Glutamatergic neuron (in vitro differentiated cells): ENCODE measurements around the gene SEC22A. TPM values are rescaled to one million over a fixed set of nuclear protein-coding genes. Genes with fewer than 3 reads are reported as not detected.

Experiments
- DNase-seq: peaks from one replicate; pipeline ENCODE4 v3.0.0; 2022
- H3K27ac Mint-ChIP-seq: one replicate; pipeline ENCODE4 v1.8.0; 2020; ENCODE audit warnings: mild to moderate bottlenecking, mixed read lengths, inconsistent platforms; ENCODE audit not compliant: unreplicated experiment
- H3K27me3 Mint-ChIP-seq: one replicate; pipeline ENCODE4 v1.8.0; 2020; ENCODE audit warnings: mild to moderate bottlenecking, moderate library complexity, mixed read lengths, inconsistent platforms; ENCODE audit not compliant: unreplicated experiment
- H3K36me3 Mint-ChIP-seq: one replicate; pipeline ENCODE4 v1.8.0; 2020; ENCODE audit warnings: mild to moderate bottlenecking, mixed read lengths, inconsistent platforms; ENCODE audit not compliant: unreplicated experiment
- H3K4me1 Mint-ChIP-seq: one replicate; pipeline ENCODE4 v1.8.0; 2020; ENCODE audit warnings: mild to moderate bottlenecking, low read depth, mixed read lengths, inconsistent platforms; ENCODE audit not compliant: unreplicated experiment
- H3K4me3 Mint-ChIP-seq: one replicate; pipeline ENCODE4 v1.8.0; 2020; ENCODE audit warnings: mild to moderate bottlenecking, mixed read lengths, inconsistent platforms; ENCODE audit not compliant: unreplicated experiment
- H3K9me3 Mint-ChIP-seq: one replicate; pipeline ENCODE4 v1.8.0; 2020; ENCODE audit warnings: mild to moderate bottlenecking, moderate library complexity, mixed read lengths, inconsistent platforms; ENCODE audit not compliant: unreplicated experiment
- total RNA-seq: library from RNA; stranded (reverse); fragmentation: NEBNext Ultra II Directional; extraction: Animal tissue kit (Norgen Biotek cat#: 25700); gene quantifications from one replicate; pipeline ENCODE4 v1.2.1, GENCODE V29; 2021; ENCODE audit not compliant: unreplicated experiment
- TF ChIP-seq, protein P1 (sequence below): fragments of 200-600 bp; sonication (generic); IDR thresholded peaks from one replicate; pipeline ENCODE4 v1.5.0; 2021; ENCODE audit not compliant: partially characterized antibody, unreplicated experiment

The SEC22A gene
- total RNA-seq, 1 donor from 2014 or later: 14.6 TPM

DNA sequence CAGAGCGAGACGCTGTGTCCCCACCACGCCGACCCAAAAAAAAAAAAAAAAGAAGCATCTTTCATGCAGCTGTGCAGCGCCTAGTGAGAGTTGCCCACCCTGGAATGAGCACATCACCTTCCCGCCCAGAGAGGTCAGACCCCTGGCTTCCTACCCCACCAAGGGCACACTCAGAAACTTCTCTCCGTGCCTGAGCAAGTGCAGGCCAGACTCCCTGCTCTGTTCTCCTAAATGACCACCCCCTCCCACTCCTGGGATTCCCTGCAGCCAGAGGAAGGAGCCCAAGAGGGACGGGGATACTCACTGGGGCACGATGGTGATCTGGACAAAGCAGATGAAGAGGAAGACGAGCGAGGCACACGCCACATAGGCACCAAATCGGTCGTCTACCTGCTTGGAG, 116.0 kb downstream of the SEC22A start:
- no peak overlapping the region for H3K4me3 Mint-ChIP-seq
- peaks cover 11% of the 10 kb centered on the region for H3K4me1 Mint-ChIP-seq
- TF ChIP-seq, protein P1, sequence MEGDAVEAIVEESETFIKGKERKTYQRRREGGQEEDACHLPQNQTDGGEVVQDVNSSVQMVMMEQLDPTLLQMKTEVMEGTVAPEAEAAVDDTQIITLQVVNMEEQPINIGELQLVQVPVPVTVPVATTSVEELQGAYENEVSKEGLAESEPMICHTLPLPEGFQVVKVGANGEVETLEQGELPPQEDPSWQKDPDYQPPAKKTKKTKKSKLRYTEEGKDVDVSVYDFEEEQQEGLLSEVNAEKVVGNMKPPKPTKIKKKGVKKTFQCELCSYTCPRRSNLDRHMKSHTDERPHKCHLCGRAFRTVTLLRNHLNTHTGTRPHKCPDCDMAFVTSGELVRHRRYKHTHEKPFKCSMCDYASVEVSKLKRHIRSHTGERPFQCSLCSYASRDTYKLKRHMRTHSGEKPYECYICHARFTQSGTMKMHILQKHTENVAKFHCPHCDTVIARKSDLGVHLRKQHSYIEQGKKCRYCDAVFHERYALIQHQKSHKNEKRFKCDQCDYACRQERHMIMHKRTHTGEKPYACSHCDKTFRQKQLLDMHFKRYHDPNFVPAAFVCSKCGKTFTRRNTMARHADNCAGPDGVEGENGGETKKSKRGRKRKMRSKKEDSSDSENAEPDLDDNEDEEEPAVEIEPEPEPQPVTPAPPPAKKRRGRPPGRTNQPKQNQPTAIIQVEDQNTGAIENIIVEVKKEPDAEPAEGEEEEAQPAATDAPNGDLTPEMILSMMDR: no peak
- peaks cover 4% of the 10 kb centered on the region for H3K36me3 Mint-ChIP-seq
- H3K27me3 Mint-ChIP-seq: peaks cover 6% of the 10 kb centered on the region
- peaks cover under 1% of the 10 kb centered on the region for H3K9me3 Mint-ChIP-seq
- no peak overlapping the region for H3K27ac Mint-ChIP-seq
- no peak for DNase-seq

DNA sequence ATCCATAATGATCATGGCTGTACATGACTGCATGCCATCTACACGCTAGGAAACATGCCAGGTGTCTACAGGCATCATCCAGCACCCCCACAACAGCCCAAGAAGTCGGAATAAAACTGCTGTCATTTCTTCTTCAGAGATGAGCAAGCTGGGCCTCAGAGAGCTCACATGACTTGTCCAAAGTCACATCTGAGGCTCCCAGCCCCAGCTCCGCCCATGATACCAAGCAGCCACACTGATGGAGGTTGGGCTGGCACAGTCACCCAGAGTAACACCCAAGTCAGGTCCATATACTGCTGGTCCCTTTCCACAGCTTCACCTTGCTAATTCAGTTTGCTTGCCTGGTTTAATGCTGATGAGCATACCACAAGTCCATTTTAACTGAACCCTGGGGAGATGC, 116.6 kb downstream of the SEC22A start:
- TF ChIP-seq, protein P1: no peak
- H3K4me1 Mint-ChIP-seq: peaks cover 13% of the 10 kb centered on the region
- DNase-seq: no peak
- no peaks in the 10 kb centered on the region for H3K9me3 Mint-ChIP-seq
- no peak overlapping the region for H3K4me3 Mint-ChIP-seq
- H3K27ac Mint-ChIP-seq: no peak overlapping the region
- peaks cover 4% of the 10 kb centered on the region for H3K36me3 Mint-ChIP-seq
- H3K27me3 Mint-ChIP-seq: peaks cover 3% of the 10 kb centered on the region

DNA sequence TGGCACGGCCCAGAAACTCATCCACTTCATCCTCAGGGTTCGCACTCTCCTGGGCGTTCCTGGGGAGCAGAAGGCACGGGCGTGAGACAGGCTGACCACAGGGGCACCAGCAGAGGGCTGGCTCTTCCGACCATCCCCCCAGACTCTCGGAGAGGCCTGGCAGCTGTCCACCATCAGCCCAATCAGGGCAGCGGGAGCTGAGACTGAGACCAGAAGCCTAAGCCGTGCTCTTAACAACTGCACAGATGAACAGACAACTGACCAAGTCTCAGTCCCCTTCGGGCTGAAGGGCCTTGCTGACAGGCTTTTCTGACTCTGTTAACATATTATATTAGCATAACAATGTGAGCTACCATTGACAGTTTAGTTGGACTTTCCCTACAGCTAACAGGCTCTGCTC, 118.0 kb downstream of the SEC22A start:
- TF ChIP-seq, protein P1: no peak
- peak; percentile 43 for DNase-seq
- H3K4me1 Mint-ChIP-seq: peaks cover 13% of the 10 kb centered on the region
- H3K9me3 Mint-ChIP-seq: no peaks in the 10 kb centered on the region
- H3K27ac Mint-ChIP-seq: no peak overlapping the region
- H3K4me3 Mint-ChIP-seq: no peak overlapping the region
- peaks cover 4% of the 10 kb centered on the region for H3K36me3 Mint-ChIP-seq
- peaks cover 5% of the 10 kb centered on the region for H3K27me3 Mint-ChIP-seq

DNA sequence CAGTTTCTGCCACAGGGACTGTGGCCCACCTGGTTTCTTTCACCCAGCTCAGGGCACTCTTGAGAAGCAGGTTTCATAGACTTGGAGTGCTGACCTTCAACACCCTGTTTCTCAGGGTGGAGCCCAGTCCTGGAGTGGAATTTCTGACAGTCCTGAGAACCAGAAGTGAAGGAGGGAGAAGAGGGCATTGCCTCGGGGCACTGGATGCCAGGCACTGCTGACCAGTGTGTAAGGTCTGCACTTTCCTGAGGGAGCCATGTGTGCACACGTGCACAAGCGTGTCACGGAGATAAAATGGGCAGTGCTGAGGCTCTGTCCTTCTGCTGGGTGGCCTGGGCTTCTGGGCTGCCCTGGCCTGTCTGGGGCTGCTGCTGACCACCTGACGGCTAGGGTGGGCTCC, 118.5 kb downstream of the SEC22A start:
- Mint-ChIP-seq H3K27me3 (peaks cover 5% of the 10 kb centered on the region), H3K36me3 (peaks cover 4% of the 10 kb centered on the region), H3K9me3 (no peaks in the 10 kb centered on the region), H3K4me1 (peaks cover 13% of the 10 kb centered on the region), H3K4me3 (no peak overlapping the region), H3K27ac (no peak overlapping the region)
- DNase-seq: no peak
- TF ChIP-seq, protein P1: no peak

DNA sequence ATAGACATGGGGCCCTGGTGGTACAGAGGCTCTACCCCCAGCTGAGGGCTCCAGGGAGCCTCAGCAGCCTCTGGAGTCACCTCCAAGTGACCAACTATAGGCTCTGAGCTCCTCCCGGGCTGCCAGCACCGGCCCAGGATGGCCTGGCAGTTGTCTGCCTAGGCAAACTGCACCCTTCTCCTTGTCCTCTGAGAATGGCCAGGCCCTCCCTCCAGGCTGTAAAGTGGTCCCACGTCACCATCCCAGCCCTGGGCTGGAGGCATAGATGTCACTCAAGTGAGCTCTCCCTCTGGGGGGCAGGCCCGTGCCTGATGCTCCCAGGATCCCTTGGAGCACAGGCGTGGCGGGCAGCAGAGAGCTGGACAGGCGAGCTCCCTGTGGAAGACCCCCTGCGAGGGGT, 120.1 kb downstream of the SEC22A start:
- peaks cover 4% of the 10 kb centered on the region for H3K36me3 Mint-ChIP-seq
- H3K4me1 Mint-ChIP-seq: peaks cover 13% of the 10 kb centered on the region
- H3K27ac Mint-ChIP-seq: no peak overlapping the region
- no peaks in the 10 kb centered on the region for H3K9me3 Mint-ChIP-seq
- TF ChIP-seq, protein P1: no peak
- no peak for DNase-seq
- H3K4me3 Mint-ChIP-seq: no peak overlapping the region
- H3K27me3 Mint-ChIP-seq: peaks cover 5% of the 10 kb centered on the region
